Measurements from ENCODE around the gene TPTE2.

DNA sequence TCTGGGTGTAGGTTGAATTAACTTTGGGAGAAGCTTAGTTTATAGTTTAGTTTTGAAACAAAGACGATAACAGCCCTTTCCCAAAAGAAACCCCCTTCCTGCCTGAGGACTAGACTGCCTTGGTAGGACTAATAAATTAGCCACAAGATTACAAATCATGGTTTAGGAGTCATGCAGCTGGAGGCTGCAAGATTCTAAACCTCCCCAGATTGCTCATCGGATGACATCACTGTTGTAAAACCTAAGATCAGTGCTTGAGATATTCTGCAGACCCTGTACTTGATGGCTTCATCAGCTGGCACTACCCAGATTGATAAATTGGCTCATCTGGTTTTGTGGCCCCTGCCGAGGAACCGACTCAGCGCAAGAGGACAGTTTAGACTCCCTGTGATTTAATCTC is 36.2 kb upstream of the TPTE2 start:
- TF ChIP-seq, protein P1, sequence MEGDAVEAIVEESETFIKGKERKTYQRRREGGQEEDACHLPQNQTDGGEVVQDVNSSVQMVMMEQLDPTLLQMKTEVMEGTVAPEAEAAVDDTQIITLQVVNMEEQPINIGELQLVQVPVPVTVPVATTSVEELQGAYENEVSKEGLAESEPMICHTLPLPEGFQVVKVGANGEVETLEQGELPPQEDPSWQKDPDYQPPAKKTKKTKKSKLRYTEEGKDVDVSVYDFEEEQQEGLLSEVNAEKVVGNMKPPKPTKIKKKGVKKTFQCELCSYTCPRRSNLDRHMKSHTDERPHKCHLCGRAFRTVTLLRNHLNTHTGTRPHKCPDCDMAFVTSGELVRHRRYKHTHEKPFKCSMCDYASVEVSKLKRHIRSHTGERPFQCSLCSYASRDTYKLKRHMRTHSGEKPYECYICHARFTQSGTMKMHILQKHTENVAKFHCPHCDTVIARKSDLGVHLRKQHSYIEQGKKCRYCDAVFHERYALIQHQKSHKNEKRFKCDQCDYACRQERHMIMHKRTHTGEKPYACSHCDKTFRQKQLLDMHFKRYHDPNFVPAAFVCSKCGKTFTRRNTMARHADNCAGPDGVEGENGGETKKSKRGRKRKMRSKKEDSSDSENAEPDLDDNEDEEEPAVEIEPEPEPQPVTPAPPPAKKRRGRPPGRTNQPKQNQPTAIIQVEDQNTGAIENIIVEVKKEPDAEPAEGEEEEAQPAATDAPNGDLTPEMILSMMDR (IDR thresholded peaks at IDR 0.05), result no peak
- TF ChIP-seq POLR2A (IDR thresholded peaks at IDR 0.05), result no peak
